ENCODE results near the gene OPHN1.

GRCh38 chrX:68261060-68261672 is 172.1 kb downstream of the OPHN1 start:
- TF ChIP-seq CTCF (IDR thresholded peaks at IDR 0.05; ENCODE audit: low read depth, low read length, poor library complexity, severe bottlenecking) = no peak
- no peak for TF ChIP-seq EZH2phosphoT487 (IDR thresholded peaks at IDR 0.05; ENCODE audit: borderline replicate concordance, low read length)

All from DOHH2 (cell line).